ENCODE measurements around the gene SHROOM4.

DNA sequence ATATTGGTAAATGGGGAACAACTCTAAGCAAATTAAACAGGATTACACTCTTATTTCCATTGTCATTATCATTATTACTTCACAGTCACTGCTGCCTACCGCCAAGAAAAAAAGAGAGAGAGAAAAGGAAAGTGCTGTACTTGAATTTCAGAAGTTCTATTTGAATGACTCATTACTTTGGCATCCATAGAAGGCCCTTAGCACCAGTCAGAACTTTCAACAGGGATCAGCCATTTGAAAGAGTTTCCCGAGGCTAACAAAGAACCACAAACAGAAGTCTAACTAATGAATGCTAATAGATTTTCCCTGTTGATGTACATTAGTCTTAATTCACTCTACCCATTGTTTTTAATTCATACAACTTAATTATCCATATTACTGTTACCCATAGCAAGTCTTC, 116.3 kb downstream of the SHROOM4 start:
- TF ChIP-seq, protein P1, sequence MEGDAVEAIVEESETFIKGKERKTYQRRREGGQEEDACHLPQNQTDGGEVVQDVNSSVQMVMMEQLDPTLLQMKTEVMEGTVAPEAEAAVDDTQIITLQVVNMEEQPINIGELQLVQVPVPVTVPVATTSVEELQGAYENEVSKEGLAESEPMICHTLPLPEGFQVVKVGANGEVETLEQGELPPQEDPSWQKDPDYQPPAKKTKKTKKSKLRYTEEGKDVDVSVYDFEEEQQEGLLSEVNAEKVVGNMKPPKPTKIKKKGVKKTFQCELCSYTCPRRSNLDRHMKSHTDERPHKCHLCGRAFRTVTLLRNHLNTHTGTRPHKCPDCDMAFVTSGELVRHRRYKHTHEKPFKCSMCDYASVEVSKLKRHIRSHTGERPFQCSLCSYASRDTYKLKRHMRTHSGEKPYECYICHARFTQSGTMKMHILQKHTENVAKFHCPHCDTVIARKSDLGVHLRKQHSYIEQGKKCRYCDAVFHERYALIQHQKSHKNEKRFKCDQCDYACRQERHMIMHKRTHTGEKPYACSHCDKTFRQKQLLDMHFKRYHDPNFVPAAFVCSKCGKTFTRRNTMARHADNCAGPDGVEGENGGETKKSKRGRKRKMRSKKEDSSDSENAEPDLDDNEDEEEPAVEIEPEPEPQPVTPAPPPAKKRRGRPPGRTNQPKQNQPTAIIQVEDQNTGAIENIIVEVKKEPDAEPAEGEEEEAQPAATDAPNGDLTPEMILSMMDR (IDR thresholded peaks at IDR 0.05), result no peak
- no peak for TF ChIP-seq POLR2A (IDR thresholded peaks at IDR 0.05)
